ENCODE measurements around the gene KIAA1217. TPM values are rescaled to one million over a fixed set of nuclear protein-coding genes. Genes with fewer than 3 reads are reported as not detected.
"Not testable (repeated sequence)": the region's sequence is repeated elsewhere in the genome, so short reads cannot be mapped to it uniquely, and the experiment has no call there.

The KIAA1217 gene
- polyA plus RNA-seq, 3 donors: 86.2 to 112 (median 93.4) TPM

GRCh38 chr10:24462889-24463552 is 254.1 kb downstream of the KIAA1217 start:
- no peak for DNase-seq (ENCODE audit: extremely low read depth in 1 of 11, low read depth in 9 of 11, low spot score in 4 of 11)

- peak in 1 of 11 donors; percentile 63 for DNase-seq (ENCODE audit: extremely low read depth in 1 of 11, low read depth in 9 of 11, low spot score in 4 of 11)
Observed at GRCh38 chr10:24463611-24464426, 254.9 kb downstream of the KIAA1217 start.

GRCh38 chr10:24465124-24465874 is 256.4 kb downstream of the KIAA1217 start:
- no peak for DNase-seq (ENCODE audit: extremely low read depth in 1 of 11, low read depth in 9 of 11, low spot score in 4 of 11)

GRCh38 chr10:24465891-24466818 is 257.2 kb downstream of the KIAA1217 start:
- DNase-seq (ENCODE audit: extremely low read depth in 1 of 11, low read depth in 9 of 11, low spot score in 4 of 11): peak in 2 of 11 donors; percentile 63 to 66

- no peak for DNase-seq (ENCODE audit: extremely low read depth in 1 of 11, low read depth in 9 of 11, low spot score in 4 of 11)
Observed at GRCh38 chr10:24467136-24467535, 258.2 kb downstream of the KIAA1217 start.

- no peak for DNase-seq (ENCODE audit: extremely low read depth in 1 of 11, low read depth in 9 of 11, low spot score in 4 of 11)
Observed at GRCh38 chr10:24467605-24468004, 258.7 kb downstream of the KIAA1217 start.

GRCh38 chr10:24468281-24468751 is 259.4 kb downstream of the KIAA1217 start:
- DNase-seq (ENCODE audit: extremely low read depth in 1 of 11, low read depth in 9 of 11, low spot score in 4 of 11): no peak

- DNase-seq (ENCODE audit: extremely low read depth in 1 of 11, low read depth in 9 of 11, low spot score in 4 of 11): peak in 3 of 11 donors; percentile 57 to 68 (median 65)
Observed at GRCh38 chr10:24469993-24470392, 261.1 kb downstream of the KIAA1217 start.

- no peak for DNase-seq (ENCODE audit: extremely low read depth in 1 of 11, low read depth in 9 of 11, low spot score in 4 of 11)
Observed at GRCh38 chr10:24475598-24475997, 266.7 kb downstream of the KIAA1217 start.

- no peak for DNase-seq (ENCODE audit: extremely low read depth in 1 of 11, low read depth in 9 of 11, low spot score in 4 of 11)
Observed at GRCh38 chr10:24476913-24477701, 268.2 kb downstream of the KIAA1217 start.

- no peak for DNase-seq (ENCODE audit: extremely low read depth in 1 of 11, low read depth in 9 of 11, low spot score in 4 of 11)
Observed at GRCh38 chr10:24477915-24478314, 269.0 kb downstream of the KIAA1217 start.

- DNase-seq (ENCODE audit: extremely low read depth in 1 of 11, low read depth in 9 of 11, low spot score in 4 of 11): no peak
Observed at GRCh38 chr10:24479806-24480205, 270.9 kb downstream of the KIAA1217 start.

GRCh38 chr10:24480447-24480846 is 271.5 kb downstream of the KIAA1217 start:
- DNase-seq (ENCODE audit: extremely low read depth in 1 of 11, low read depth in 9 of 11, low spot score in 4 of 11): no peak

GRCh38 chr10:24481241-24481640 is 272.3 kb downstream of the KIAA1217 start:
- DNase-seq (ENCODE audit: extremely low read depth in 1 of 11, low read depth in 9 of 11, low spot score in 4 of 11): no peak

GRCh38 chr10:24482713-24483112 is 273.8 kb downstream of the KIAA1217 start:
- DNase-seq (ENCODE audit: extremely low read depth in 1 of 11, low read depth in 9 of 11, low spot score in 4 of 11): not testable (repeated sequence)

- no peak for DNase-seq (ENCODE audit: extremely low read depth in 1 of 11, low read depth in 9 of 11, low spot score in 4 of 11)
Observed at GRCh38 chr10:24483701-24484100, 274.8 kb downstream of the KIAA1217 start.

- no peak for DNase-seq (ENCODE audit: extremely low read depth in 1 of 11, low read depth in 9 of 11, low spot score in 4 of 11)
Observed at GRCh38 chr10:24484771-24485170, 275.8 kb downstream of the KIAA1217 start.

- DNase-seq (ENCODE audit: extremely low read depth in 1 of 11, low read depth in 9 of 11, low spot score in 4 of 11): no peak
Observed at GRCh38 chr10:24485304-24485703, 276.4 kb downstream of the KIAA1217 start.

Measured in renal cortex interstitium (tissue), 11 donors.